Activated CD4-positive, alpha-beta T cell treated with anti-CD3 and anti-CD28 coated beads for 4 hours (primary cell): ENCODE results near the gene FBXW5.

Experiments
- DNase-seq, 2 donors: peaks; one replicate each; pipeline ENCODE4 v3.0.0-alpha.2; 2020

FBXW5 gene, protein sequence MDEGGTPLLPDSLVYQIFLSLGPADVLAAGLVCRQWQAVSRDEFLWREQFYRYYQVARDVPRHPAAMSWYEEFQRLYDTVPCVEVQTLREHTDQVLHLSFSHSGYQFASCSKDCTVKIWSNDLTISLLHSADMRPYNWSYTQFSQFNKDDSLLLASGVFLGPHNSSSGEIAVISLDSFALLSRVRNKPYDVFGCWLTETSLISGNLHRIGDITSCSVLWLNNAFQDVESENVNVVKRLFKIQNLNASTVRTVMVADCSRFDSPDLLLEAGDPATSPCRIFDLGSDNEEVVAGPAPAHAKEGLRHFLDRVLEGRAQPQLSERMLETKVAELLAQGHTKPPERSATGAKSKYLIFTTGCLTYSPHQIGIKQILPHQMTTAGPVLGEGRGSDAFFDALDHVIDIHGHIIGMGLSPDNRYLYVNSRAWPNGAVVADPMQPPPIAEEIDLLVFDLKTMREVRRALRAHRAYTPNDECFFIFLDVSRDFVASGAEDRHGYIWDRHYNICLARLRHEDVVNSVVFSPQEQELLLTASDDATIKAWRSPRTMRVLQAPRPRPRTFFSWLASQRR

DNA sequence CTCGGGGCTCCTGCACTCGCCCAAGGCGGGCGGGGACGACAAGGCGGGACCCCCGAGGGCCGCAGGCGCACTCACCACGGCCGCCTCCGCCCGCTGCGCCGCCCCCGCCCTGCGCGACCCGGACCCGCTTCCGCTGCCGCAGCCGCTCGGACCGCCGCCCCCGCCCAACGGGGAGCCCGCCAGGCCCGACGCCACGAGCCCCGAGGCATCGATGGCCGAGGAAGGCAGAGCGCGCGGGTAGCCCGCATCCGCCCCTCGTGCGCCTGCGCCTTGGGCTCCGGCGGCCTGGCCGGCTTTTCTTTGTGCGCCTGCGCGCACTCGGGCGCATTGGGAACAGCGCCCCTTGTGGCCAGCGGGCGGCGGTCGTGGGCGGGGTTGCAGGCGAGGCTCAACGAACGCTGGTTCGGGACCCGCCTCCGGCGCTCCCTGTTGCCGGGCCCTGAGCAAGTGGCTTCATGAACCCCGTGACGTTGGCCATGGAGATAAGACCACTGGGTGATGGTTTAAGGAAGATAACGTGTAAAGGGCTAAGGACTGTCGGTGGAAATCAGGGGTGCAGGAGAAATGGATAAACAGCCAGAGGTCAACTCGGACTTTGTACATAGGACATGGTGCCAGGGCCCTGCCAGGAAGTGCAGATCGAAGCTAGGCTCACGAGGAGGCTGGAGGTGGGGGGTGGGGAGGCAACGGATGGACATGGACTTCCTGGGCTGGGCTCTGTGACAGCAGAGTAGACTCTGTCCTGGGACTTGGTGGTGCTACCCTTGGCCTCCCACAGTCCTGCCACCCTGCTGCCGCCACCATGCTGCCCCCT is at the start of gene FBXW5, which contains the start of gene C8G:
Gene FBXW5, minus strand, starts transcription at position 220 of the 814 bp plus-strand sequence. CDS start 655 bp downstream, outside the sequence.
Gene C8G, plus strand, starts transcription at position 725 of the 814 bp plus-strand sequence. Its CDS starts 78 bp downstream, at position 803.
- DNase-seq: peak; percentile 91 to 93

GRCh38 chr9:136992819-136993369 is 48.4 kb upstream of the FBXW5 start:
- DNase-seq: no peak

GRCh38 chr9:136991993-136992818 is 47.7 kb upstream of the FBXW5 start, which contains the start of gene PAXX:
Gene PAXX, plus strand, starts transcription at chr9:136992422. Its CDS starts 22 bp downstream, at chr9:136992444.
- DNase-seq: peak; percentile 91 to 93

- no peak for DNase-seq
Measured at GRCh38 chr9:136990242-136990911, 45.8 kb upstream of the FBXW5 start.

GRCh38 chr9:136988872-136989271 is 44.3 kb upstream of the FBXW5 start:
- DNase-seq: no peak

- no peak for DNase-seq
Measured at GRCh38 chr9:136985853-136986252, 41.3 kb upstream of the FBXW5 start.

GRCh38 chr9:136985027-136985602 is 40.6 kb upstream of the FBXW5 start:
- no peak for DNase-seq

- no peak for DNase-seq
Measured at GRCh38 chr9:136984464-136985026, 40.0 kb upstream of the FBXW5 start.

DNA sequence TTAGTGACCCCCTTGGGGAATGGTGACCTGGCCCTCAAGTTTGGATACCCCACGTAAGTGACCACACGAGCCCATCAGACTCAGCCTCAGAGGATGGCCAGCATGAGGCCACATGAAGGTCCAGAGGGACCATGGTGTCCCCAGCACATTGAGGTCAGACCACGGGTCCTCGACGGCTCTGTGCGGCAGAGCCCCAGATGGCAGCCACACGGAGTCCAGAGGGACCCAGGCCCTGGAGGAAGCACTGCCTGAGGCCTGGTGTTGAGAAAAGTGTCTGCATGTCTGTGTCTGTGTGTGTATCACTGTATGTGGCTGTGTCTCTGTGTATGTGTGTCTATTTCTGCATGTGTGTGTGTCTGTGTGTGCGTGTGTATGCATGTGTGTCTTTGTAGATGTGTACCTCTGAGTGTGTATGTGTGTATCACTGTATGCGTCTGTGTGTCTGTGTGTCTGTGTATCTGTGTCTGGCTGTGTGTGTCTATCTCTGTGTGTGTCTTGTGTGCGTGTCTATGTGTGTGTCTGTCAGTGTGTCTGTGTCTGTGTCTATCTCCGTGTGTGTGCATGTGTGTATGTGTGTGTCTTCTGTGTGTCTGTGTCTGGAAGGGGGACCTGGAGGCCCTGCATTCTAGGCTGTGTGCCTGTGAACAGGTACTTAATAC is 39.2 kb upstream of the FBXW5 start:
- no peak for DNase-seq

GRCh38 chr9:136983167-136983566 is 38.6 kb upstream of the FBXW5 start:
- no peak for DNase-seq

GRCh38 chr9:136982232-136983051 is 37.9 kb upstream of the FBXW5 start, which contains the start of gene LCNL1:
Gene LCNL1, plus strand, starts transcription at chr9:136982993. Its CDS starts 594 bp downstream, at chr9:136983587.
- no peak for DNase-seq

DNA sequence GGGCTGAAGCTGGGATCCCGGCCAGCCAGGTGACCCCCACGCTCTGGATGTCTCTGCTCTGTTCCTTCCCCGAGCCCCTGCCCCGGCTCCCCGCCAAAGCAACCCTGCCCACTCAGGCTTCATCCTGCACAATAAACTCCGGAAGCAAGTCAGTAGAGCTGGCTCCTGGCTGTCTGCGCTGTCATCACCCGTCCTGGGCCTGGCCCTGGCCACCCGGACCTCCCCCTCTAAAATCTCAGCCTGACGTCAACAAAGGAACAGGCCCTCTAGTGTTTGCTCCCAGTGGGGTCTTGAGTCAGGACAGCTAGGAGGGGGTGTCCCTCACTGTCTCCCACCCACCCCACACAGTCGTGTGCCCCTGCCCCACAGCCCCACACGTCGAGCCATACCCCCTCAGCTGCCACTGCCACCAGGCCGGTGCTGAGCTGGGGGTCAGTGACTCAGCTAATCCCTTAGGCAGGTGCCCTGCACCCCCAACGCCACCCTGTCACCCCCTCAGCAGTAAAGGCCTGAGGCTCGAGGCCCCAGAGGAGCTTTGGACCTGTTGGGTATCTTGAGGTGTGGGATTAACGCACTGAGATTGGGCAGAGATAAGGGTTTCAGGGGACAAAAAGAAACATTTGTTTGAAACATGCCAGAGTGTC is 37.2 kb upstream of the FBXW5 start:
- DNase-seq: no peak

DNA sequence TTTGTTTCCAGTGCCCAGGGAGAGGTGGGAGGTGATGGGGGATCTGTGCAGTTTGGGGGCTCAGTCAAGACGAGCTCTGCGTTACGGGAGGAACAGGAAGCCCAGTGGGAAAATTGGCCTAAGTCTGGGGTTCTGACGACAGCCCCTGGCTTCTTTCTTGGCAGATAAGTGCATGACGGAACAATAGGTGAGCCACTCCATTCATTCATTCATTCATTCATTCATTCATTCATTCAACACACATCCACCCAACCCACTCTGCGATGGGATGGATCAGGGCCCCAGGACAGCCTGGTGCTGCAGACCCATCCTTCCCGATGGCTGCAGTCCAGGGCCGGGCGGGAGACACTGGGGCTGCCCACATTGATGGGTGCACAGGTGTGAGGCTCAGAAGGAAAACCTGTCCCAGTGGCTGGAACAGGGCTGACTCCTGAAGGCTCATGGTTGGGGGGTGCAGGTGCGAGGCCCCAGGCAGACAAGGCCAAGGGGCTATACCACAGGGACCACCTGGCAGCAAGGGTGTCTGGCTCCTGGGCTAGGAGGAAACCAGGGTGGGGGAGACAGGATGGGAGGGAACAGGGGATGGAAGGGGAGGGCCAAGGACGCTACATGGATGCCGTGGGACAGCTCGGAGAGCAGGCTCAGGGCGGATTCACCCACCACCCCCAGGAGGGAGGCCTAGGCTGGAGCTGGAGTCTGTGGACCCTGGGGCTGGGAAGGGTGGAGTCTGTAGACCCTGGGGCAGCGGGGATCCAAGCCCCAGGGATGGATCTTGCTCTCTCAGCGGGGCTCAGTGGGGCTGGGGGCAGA is 36.3 kb upstream of the FBXW5 start:
- no peak for DNase-seq

GRCh38 chr9:136979769-136980587 is 35.4 kb upstream of the FBXW5 start:
- no peak for DNase-seq

DNA sequence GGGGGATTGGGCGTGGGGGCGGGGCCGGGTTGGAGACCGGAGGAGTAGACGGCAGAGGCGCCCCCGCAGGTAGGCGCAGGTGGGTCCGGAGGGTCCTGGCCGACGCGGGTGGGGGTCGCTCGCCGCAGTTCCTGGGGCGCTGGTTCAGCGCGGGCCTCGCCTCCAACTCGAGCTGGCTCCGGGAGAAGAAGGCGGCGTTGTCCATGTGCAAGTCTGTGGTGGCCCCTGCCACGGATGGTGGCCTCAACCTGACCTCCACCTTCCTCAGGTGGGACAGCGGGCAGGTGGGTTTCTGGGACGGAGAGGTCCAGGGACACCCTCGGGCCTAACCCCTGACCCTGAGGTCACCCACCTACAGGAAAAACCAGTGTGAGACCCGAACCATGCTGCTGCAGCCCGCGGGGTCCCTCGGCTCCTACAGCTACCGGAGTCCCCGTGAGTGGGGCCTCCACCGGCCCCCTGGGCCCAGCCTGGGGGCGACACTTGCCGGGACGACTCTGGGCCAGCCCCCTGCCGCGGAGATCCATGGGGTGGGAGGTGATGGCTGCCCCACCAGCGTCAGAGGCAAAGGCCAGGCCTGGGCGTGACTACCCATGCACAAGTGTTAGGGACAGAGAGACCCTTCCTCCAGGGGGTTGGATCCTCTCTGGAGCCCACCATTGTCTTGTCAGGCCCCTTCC is 34.5 kb upstream of the FBXW5 start:
- DNase-seq: no peak
